Activated CD8-positive, alpha-beta memory T cell treated with anti-CD3 and anti-CD28 coated beads, Interleukin-2, amount 50 U/mL, for 24 hours (primary cell): ENCODE results near the gene FAM186B.

Experiments
- DNase-seq: peaks from one replicate; pipeline ENCODE4 v3.0.0-alpha.2; 2020; ENCODE audit errors: extremely low read depth

Gene FAM186B

DNA sequence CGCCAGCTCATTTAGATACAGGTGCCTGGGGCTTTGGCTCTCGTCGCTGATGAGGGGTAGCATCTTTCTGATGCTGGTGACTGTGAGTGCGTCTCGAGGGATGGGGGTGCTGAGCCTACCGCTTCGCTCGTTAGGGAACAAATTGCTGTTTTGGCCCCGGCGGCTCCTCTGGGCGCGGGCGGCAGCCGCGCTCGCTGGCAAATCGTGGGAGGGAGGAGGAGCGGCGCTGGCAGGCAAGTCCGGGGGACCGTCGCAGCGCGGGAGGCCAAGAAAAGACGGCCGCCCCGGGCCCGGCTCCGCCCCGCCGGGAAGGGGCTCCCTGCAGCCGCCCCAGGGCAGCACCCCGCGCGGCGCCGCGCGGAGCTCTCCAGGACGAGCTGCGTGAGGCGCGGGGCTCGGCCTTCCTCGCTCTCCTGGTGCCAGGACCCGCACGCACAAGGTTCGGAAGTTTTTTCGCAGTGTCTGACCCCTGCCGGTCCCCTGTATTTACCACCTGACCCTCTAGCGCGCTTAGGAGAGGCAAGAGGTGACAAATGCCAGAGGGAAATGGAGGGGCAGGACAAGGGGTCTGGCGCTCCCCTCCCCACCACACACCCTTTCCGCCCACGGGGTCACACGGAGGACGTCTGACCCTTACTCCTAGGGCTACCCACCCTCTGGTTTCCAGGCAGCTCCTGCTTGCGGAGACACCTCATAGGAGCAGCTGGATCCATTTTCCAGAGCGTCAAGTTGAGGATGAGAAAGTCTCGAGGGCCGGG lies 67.5 kb downstream of the FAM186B start:
- DNase-seq: no peak
